Measurements from ENCODE around the gene PNPLA2.

PNPLA2 gene, protein sequence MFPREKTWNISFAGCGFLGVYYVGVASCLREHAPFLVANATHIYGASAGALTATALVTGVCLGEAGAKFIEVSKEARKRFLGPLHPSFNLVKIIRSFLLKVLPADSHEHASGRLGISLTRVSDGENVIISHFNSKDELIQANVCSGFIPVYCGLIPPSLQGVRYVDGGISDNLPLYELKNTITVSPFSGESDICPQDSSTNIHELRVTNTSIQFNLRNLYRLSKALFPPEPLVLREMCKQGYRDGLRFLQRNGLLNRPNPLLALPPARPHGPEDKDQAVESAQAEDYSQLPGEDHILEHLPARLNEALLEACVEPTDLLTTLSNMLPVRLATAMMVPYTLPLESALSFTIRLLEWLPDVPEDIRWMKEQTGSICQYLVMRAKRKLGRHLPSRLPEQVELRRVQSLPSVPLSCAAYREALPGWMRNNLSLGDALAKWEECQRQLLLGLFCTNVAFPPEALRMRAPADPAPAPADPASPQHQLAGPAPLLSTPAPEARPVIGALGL

DNA sequence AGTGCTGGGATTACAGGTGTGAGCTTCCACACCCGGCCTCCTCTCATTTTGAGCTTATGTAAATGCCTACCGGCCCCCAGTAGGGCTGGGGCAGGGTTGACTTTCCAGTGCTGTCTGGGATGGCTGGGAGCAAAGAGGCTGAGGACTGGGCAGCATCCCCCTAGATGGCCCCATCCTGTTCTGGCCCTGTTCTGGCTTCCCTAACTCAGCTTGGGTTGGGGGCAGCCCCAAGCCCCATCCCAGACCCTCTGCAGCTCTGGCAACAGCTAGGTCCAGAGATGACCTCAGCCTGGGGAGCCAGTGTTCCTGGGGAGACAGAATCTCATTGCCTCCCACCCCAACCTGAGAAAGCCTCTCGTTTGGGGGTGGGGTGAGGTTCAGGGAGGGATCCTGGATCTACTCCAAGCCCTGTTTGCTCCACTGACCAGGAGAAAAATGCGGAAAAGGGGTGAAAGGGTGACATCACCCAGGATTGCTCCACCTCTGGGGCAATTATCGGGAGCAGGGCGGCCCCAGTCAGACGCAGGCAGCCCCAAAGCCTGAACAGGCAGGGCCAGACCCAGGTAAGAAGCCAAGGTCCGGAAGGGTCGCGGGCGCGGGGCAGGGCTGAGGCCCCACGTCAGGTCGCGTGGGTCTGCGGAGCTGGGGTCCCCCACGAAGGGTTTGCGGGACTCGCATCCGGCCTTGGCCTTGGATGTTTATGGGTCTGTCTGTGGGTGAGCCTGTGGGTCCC lies at the start of gene PNPLA2:
TSS of gene PNPLA2 (plus strand) at position 519 of the 733 bp plus-strand sequence. CDS start 805 bp downstream, outside the sequence.
- DNase-seq (ENCODE audit: low spot score) = no peak
- in situ Hi-C loops (cut with MboI; ENCODE audit: low sequenced_read_pairs, unreplicated experiment) = no loop called here

DNA sequence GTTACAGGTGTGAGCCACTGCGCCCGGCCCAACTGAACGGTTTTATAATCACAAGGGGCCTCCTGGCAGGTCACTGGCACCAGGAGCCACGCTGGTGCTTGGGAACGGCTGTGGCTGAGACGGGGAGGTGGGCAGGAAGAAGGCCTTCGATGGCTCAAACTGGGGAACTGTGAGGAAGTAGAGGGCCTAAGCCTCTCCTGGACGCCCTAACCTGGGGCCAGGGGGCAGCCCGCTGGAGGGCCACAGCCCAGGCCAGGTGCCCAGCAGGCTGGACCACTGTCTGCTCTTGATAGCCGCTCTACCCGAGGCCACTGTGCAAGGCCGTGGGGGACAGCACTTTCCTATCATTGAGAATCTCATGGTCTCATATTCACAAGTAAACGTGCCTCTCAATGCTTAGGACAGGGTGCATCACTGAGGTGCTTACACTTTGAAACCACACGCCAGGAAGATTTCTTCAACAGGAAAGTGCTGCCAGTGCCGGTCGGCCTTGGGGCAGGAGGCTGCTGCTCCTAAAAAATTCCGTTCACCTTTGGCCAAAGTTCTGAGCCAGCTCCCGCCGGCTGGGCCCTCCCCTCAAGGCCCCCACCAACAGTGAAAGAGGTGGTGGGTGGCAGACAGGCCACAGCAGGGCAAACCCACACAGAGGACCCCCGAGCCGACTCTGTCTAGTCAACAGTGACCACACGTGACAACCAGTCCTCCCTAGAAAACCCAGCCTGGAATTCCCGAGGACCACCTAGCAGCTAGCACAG lies 48.6 kb upstream of the PNPLA2 start:
- DNase-seq (ENCODE audit: low spot score) = no peak
- TF ChIP-seq, protein P1, sequence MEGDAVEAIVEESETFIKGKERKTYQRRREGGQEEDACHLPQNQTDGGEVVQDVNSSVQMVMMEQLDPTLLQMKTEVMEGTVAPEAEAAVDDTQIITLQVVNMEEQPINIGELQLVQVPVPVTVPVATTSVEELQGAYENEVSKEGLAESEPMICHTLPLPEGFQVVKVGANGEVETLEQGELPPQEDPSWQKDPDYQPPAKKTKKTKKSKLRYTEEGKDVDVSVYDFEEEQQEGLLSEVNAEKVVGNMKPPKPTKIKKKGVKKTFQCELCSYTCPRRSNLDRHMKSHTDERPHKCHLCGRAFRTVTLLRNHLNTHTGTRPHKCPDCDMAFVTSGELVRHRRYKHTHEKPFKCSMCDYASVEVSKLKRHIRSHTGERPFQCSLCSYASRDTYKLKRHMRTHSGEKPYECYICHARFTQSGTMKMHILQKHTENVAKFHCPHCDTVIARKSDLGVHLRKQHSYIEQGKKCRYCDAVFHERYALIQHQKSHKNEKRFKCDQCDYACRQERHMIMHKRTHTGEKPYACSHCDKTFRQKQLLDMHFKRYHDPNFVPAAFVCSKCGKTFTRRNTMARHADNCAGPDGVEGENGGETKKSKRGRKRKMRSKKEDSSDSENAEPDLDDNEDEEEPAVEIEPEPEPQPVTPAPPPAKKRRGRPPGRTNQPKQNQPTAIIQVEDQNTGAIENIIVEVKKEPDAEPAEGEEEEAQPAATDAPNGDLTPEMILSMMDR (IDR thresholded peaks at IDR 0.05; ENCODE audit: borderline replicate concordance, control extremely low read depth, extremely low read depth, insufficient read depth, missing control alignments) = no peak
- in situ Hi-C loops (cut with MboI; ENCODE audit: low sequenced_read_pairs, unreplicated experiment) = no loop called here

More for the DNA sequence above, at the start of gene PNPLA2:
- TF ChIP-seq, protein P1 (IDR thresholded peaks at IDR 0.05; ENCODE audit: borderline replicate concordance, control extremely low read depth, extremely low read depth, insufficient read depth, missing control alignments) = no peak

DNA sequence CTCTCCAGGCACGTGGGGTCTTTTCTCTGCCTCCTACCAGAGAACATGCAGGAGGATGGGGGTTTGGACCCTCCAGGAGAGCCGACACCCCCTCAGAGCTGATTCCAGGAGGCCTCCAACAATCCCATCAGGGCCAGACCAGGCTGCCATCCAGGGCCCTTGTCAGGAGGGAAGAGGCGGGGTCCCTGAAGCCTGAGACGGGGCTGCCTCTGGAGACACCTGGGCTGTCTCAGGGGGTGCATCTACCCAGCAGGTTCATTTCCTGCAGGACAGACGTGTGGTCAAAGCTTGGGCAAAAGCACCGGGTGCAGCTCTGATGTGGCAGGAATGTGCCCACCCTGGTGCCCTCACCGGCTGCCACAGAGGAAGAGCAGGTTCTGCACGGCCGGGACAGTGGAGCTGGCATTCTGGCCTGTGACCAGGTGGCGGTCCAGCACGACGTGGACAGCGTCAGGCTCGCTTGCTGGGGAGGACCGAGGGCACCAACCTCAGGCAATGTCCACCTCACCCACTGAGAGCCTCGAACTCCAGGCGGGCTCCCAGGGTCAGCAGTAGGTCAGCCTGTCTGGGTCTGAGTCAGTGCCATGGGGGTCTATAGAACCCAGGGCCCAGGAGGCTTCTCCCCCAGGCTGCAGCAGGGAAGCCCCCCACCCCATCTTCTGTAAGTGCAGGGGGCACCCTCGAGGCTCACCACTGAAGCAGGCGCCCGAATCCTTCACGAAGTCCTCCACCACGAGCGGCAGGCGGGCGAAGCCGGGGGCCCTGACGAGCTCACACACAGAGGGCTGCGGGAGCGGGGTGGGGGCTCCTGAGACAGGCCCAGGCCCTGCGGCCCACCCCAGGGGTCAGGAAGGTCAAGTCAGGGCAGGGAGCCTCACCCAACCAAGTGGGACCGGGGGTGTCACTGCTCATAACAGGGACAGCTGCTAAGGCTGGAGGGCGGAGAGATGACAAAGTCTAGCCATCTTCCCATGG lies 47.8 kb upstream of the PNPLA2 start:
- in situ Hi-C loops (cut with MboI; ENCODE audit: low sequenced_read_pairs, unreplicated experiment) = no loop called here
- TF ChIP-seq, protein P1 (IDR thresholded peaks at IDR 0.05; ENCODE audit: borderline replicate concordance, control extremely low read depth, extremely low read depth, insufficient read depth, missing control alignments) = no peak
- DNase-seq (ENCODE audit: low spot score) = no peak

DNA sequence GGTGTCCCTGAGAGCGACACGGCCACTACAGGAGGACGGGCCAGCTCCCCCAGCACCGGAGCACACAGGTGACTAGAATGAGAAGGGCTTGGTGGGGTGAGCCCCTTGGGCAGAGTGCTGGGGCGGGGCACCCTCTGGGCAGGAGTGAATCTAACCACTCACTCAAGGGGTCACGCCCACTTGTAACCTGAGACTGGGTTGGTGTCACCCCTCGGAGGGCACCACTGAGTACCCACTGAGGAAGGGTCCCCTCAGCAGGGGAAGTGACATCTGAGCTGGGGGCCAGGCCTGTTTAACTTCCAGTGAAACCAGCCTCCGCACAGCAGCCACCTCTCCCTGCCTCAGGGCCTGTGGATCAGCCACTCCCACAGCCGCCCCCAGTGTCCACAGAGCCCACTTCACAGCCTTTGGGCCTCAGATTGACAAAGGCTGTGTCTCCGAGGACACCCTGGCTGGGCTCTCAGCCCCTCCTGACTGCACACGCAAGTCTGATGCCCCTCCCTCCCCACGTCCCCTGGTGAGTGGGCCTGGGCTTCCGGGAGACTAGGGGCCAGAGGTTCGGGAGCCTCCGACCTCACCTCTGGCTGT lies 47.0 kb upstream of the PNPLA2 start:
- TF ChIP-seq, protein P1 (IDR thresholded peaks at IDR 0.05; ENCODE audit: borderline replicate concordance, control extremely low read depth, extremely low read depth, insufficient read depth, missing control alignments) = no peak
- in situ Hi-C loops (cut with MboI; ENCODE audit: low sequenced_read_pairs, unreplicated experiment) = no loop called here
- DNase-seq (ENCODE audit: low spot score) = no peak

DNA sequence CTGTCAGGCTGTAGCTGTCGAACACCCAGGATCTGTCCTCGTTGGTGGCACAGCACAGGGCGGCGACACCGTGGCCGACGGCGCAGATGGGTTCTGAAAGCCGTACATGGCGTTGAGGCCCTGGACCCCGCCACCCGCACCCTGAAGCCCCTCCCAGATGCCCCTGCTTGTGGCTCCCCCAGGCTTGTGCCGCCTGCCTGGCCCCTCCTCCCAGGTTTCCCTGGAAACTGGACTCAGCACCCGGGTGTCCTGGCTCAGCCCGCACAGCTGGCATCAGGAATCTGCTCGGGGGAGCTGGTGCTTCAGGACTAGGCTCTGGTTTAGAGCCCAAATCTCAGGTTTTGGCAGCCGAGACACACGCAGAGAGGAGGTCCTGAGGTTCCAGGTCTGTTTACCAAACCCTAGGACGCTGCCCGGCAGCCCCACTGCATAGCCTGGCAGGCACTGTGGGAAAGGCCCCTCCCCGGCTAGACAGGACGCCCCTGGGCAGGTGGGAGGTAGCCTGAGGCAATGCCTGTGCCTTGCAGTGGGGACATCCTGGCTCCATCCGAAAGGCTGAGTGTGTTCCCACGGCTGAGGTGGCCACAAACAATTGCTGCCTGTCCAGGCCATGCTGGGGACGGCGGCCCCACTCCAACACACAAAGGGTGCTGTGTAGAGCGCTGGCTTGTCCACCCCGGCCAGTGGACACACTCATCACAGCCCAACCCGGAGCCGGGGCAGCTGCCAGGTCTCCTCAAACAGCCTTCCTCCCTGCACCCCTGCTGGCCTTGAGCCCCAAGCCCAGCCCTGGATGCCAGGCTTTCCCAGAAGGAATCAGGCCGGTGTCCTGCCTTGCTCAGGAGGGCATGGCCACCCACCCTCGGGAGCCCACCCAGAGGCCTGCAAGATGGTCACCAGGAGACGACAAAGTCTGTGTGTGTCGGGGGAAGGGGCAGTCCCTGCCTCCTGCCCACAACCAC lies 46.0 kb upstream of the PNPLA2 start:
- TF ChIP-seq, protein P1 (IDR thresholded peaks at IDR 0.05; ENCODE audit: borderline replicate concordance, control extremely low read depth, extremely low read depth, insufficient read depth, missing control alignments) = no peak
- no peak for DNase-seq (ENCODE audit: low spot score)
- in situ Hi-C loops (cut with MboI; ENCODE audit: low sequenced_read_pairs, unreplicated experiment) = no loop called here

All from GM13976 (cell line).